ENCODE data around the gene RWDD3. TPM values are rescaled to one million over a fixed set of nuclear protein-coding genes. Genes with fewer than 3 reads are reported as not detected.

The RWDD3 gene
- total and polyA plus RNA-seq, 2 donors (not counting 3 experiments of a cell fraction or from before 2014, with no cell fraction given): 9.3 to 12.1 TPM

DNA sequence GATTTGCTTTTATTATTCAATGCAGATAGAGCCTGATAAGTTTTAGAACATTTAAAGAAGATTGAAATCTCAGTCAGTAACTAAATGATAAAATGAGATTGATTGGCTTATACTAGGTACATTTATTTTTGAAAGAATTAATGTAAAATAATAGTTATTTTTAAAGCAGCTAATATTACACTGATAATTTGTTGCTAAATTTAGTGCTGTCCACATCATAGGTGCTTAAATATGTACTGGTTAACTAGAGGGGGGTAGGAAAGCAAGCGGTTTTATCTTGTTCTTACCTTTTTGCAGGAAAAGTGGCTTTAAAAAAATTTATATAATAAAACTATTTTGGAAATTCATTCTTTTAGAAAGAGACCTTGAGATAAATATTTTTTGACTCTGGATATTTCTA lies 40.4 kb upstream of the RWDD3 start:
- FAIRE-seq (no peak), DNase-seq (ENCODE audit: low read depth, low spot score) (no peak)
- ChIA-PET CTCF (interaction anchor here (1.2 kb wide), 1 partner anchor 40 kb away, joined by 5 read pairs; the partner anchor contains the start of gene RWDD3), POLR2A (no interaction called here)
- Histone ChIP-seq H3K4me1 (ENCODE audit: control insufficient read depth, extremely low read depth, insufficient read depth, low read length) (no peaks in the 10 kb centered on the region), H3K9me1 (replicated peaks; ENCODE audit: control insufficient read depth, extremely low read depth, insufficient read depth, low read length) (no peaks in the 10 kb centered on the region), H4K20me1 (replicated peaks; ENCODE audit: control insufficient read depth, extremely low read depth, insufficient read depth, low read length) (no peaks in the 10 kb centered on the region), H3K9ac (replicated peaks; ENCODE audit: extremely low read depth, insufficient read depth, low read length) (no peak overlapping the region), H3K4me3 (replicated peaks in 1 of 3; ENCODE audit: insufficient read depth in 1 of 3, low read depth in 1 of 3, low read length in 3 of 3) (no peak overlapping the region), H3K27me3 (ENCODE audit: control insufficient read depth in 2 of 2, insufficient read depth in 2 of 2, low read length in 2 of 2) (no peaks in the 10 kb centered on the region), H3K79me2 (ENCODE audit: control insufficient read depth, insufficient read depth, low read length) (no peaks in the 10 kb centered on the region), H3K27ac (ENCODE audit: insufficient read depth, low read depth, low read length) (no peak overlapping the region), H2AFZ (ENCODE audit: low read depth, low read length) (no peak overlapping the region), H3K9me3 (replicated peaks; ENCODE audit: control insufficient read depth, insufficient read depth, low read length) (no peaks in the 10 kb centered on the region), H3K36me3 (ENCODE audit: control insufficient read depth in 2 of 2, extremely low read depth in 1 of 2, insufficient read depth in 2 of 2, low read length in 2 of 2) (no peaks in the 10 kb centered on the region), H3K4me2 (ENCODE audit: insufficient read depth, low read length) (no peak overlapping the region)
- no TSS peak for BruUV-seq (replicated peaks)
- intact Hi-C loops (cut with micrococcal nuclease) (no loop called here), dilution Hi-C loops (cut with MboI; ENCODE audit: extremely low pct_ligation_motif_present, low sequenced_read_pairs) (no loop called here)
- TF ChIP-seq CTCF (IDR thresholded peaks at IDR 0.05; ENCODE audit: extremely low read depth in 1 of 2, insufficient read depth in 1 of 2, low read depth in 1 of 2, low read length in 2 of 2) (no peak), MYC (IDR thresholded peaks at IDR 0.05; ENCODE audit: low read depth, low read length) (no peak), POLR2A (IDR thresholded peaks at IDR 0.05; ENCODE audit: low read depth, low read length) (no peak), JUN (IDR thresholded peaks at IDR 0.05; ENCODE audit: borderline replicate concordance, insufficient read depth, insufficient read length, low read depth) (no peak), FOS (IDR thresholded peaks at IDR 0.05; ENCODE audit: borderline replicate concordance, insufficient read depth, low read length) (no peak)
- TF ChIP-seq, protein P1, sequence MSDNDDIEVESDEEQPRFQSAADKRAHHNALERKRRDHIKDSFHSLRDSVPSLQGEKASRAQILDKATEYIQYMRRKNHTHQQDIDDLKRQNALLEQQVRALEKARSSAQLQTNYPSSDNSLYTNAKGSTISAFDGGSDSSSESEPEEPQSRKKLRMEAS (IDR thresholded peaks at IDR 0.05; ENCODE audit: insufficient read depth, insufficient read length): no peak

GRCh38 chr1:95195046-95195445 lies 39.0 kb upstream of the RWDD3 start:
- TF ChIP-seq EZH2 (IDR thresholded peaks at IDR 0.05; ENCODE audit: borderline replicate concordance, low read depth, low read length, severe bottlenecking) (no peak), CTCF (IDR thresholded peaks at IDR 0.05; ENCODE audit: extremely low read depth in 1 of 2, insufficient read depth in 1 of 2, low read depth in 1 of 2, low read length in 2 of 2) (no peak), MYC (IDR thresholded peaks at IDR 0.05; ENCODE audit: low read depth, low read length) (no peak), JUN (IDR thresholded peaks at IDR 0.05; ENCODE audit: borderline replicate concordance, insufficient read depth, insufficient read length, low read depth) (no peak), FOS (IDR thresholded peaks at IDR 0.05; ENCODE audit: borderline replicate concordance, insufficient read depth, low read length) (no peak), POLR2AphosphoS5 (IDR thresholded peaks at IDR 0.05; ENCODE audit: insufficient read depth, low read depth, low read length) (no peak), GATA2 (IDR thresholded peaks at IDR 0.05; ENCODE audit: insufficient read depth, insufficient read length, low read depth, low read length) (no peak), POLR2A (IDR thresholded peaks at IDR 0.05; ENCODE audit: low read depth, low read length) (no peak)
- TF ChIP-seq, protein P1 (IDR thresholded peaks at IDR 0.05; ENCODE audit: insufficient read depth, insufficient read length): no peak
- POLR2A ChIA-PET: no interaction called here
- FAIRE-seq (no peak), DNase-seq (ENCODE audit: low read depth, low spot score) (no peak)
- H3K27me3 ChIP-seq (ENCODE audit: control insufficient read depth in 2 of 2, insufficient read depth in 2 of 2, low read length in 2 of 2): no peaks in the 10 kb centered on the region
- dilution Hi-C loops (cut with MboI; ENCODE audit: extremely low pct_ligation_motif_present, low sequenced_read_pairs): no loop called here
- BruUV-seq (replicated peaks): no TSS peak
- no peak overlapping the region for H3K4me3 ChIP-seq (replicated peaks in 1 of 3; ENCODE audit: insufficient read depth in 1 of 3, low read depth in 1 of 3, low read length in 3 of 3)
- H3K79me2 ChIP-seq (ENCODE audit: control insufficient read depth, insufficient read depth, low read length): no peaks in the 10 kb centered on the region
- H3K9me1 ChIP-seq (replicated peaks; ENCODE audit: control insufficient read depth, extremely low read depth, insufficient read depth, low read length): no peaks in the 10 kb centered on the region
- no peaks in the 10 kb centered on the region for H3K9me3 ChIP-seq (replicated peaks; ENCODE audit: control insufficient read depth, insufficient read depth, low read length)
- intact Hi-C loops (cut with micrococcal nuclease): no loop called here
- no peaks in the 10 kb centered on the region for H3K36me3 ChIP-seq (ENCODE audit: control insufficient read depth in 2 of 2, extremely low read depth in 1 of 2, insufficient read depth in 2 of 2, low read length in 2 of 2)
- H2AFZ ChIP-seq (ENCODE audit: low read depth, low read length): no peak overlapping the region
- H3K4me2 ChIP-seq (ENCODE audit: insufficient read depth, low read length): no peak overlapping the region
- H3K4me1 ChIP-seq (ENCODE audit: control insufficient read depth, extremely low read depth, insufficient read depth, low read length): no peaks in the 10 kb centered on the region
- no peaks in the 10 kb centered on the region for H4K20me1 ChIP-seq (replicated peaks; ENCODE audit: control insufficient read depth, extremely low read depth, insufficient read depth, low read length)
- H3K9ac ChIP-seq (replicated peaks; ENCODE audit: extremely low read depth, insufficient read depth, low read length): no peak overlapping the region
- CTCF ChIA-PET: interaction anchor here (1.0 kb wide), 1 partner anchor 15 kb away, joined by 4 read pairs; no protein-coding TSS in a partner anchor
- H3K27ac ChIP-seq (ENCODE audit: insufficient read depth, low read depth, low read length): no peak overlapping the region
